Activated T-cell treated with anti-CD3 and anti-CD28 coated beads, Interleukin-2, amount 50 U/mL, for 48 hours (primary cell): ENCODE measurements around the gene ESYT2.

Source experiments
- DNase-seq, 2 experiments: peaks; one replicate each; pipeline ENCODE4 v3.0.0-alpha.2; 2020

Gene ESYT2

GRCh38 chr7:158765020-158765419, 64.3 kb downstream of the ESYT2 start:
- no peak for DNase-seq

- DNase-seq: no peak
These were observed 65.8 kb downstream of the ESYT2 start for GRCh38 chr7:158763454-158764033.

GRCh38 chr7:158761945-158762344, 67.4 kb downstream of the ESYT2 start:
- no peak for DNase-seq

GRCh38 chr7:158760936-158761335, 68.4 kb downstream of the ESYT2 start:
- DNase-seq: no peak

- DNase-seq: no peak
These were observed 68.9 kb downstream of the ESYT2 start for GRCh38 chr7:158760445-158760764.

- no peak for DNase-seq
These were observed 69.4 kb downstream of the ESYT2 start for GRCh38 chr7:158759749-158760444.

- no peak for DNase-seq
These were observed 70.1 kb downstream of the ESYT2 start for GRCh38 chr7:158759245-158759614.

- DNase-seq: no peak
These were observed 70.6 kb downstream of the ESYT2 start for GRCh38 chr7:158758586-158759244.

- no peak for DNase-seq
These were observed 71.8 kb downstream of the ESYT2 start for GRCh38 chr7:158757404-158757989.

- no peak for DNase-seq
These were observed 74.4 kb downstream of the ESYT2 start for GRCh38 chr7:158754746-158755444.

GRCh38 chr7:158753900-158754299, 75.4 kb downstream of the ESYT2 start:
- no peak for DNase-seq

GRCh38 chr7:158751751-158752150, 77.6 kb downstream of the ESYT2 start:
- no peak for DNase-seq

GRCh38 chr7:158751199-158751598, 78.1 kb downstream of the ESYT2 start:
- no peak for DNase-seq

GRCh38 chr7:158750702-158751101, 78.6 kb downstream of the ESYT2 start:
- DNase-seq: no peak

GRCh38 chr7:158749396-158749795, 79.9 kb downstream of the ESYT2 start:
- DNase-seq: no peak

GRCh38 chr7:158748335-158748734, 81.0 kb downstream of the ESYT2 start:
- no peak for DNase-seq

GRCh38 chr7:158747408-158747807, 81.9 kb downstream of the ESYT2 start:
- DNase-seq: no peak

- DNase-seq: no peak
These were observed 82.4 kb downstream of the ESYT2 start for GRCh38 chr7:158746957-158747356.

- DNase-seq: no peak
These were observed 84.1 kb downstream of the ESYT2 start for GRCh38 chr7:158745057-158745715.

- DNase-seq: no peak
These were observed 85.2 kb downstream of the ESYT2 start for GRCh38 chr7:158744070-158744469.

GRCh38 chr7:158743219-158743618, 86.1 kb downstream of the ESYT2 start:
- DNase-seq: no peak

- no peak for DNase-seq
These were observed 87.1 kb downstream of the ESYT2 start for GRCh38 chr7:158742065-158742821.
